CD4-positive, alpha-beta T cell (primary cell): ENCODE measurements around the gene TRIM69. TPM values are rescaled to one million over a fixed set of nuclear protein-coding genes. Genes with fewer than 3 reads are reported as not detected.

Experiments used
- ATAC-seq: fragments of 200-7000 bp; cut with Tn5 transposase; one replicate; pipeline ENCODE4 v1.10.0; 2022; ENCODE audit warnings: mild to moderate bottlenecking; ENCODE audit not compliant: poor library complexity
- CTCF ChIA-PET: fragments of 350-600 bp; sonication (Branson Sonifier 250); formaldehyde crosslinking; loops from one replicate; lab custom pipeline; 2021; ENCODE audit warnings: antibody characterized with exemption, inconsistent platforms; lab: Charles Lee
- POLR2A ChIA-PET: fragments of 350-600 bp; sonication (Branson Sonifier 250); formaldehyde crosslinking; loops from one replicate; lab custom pipeline; 2021; ENCODE audit warnings: antibody characterized with exemption, inconsistent platforms; lab: Charles Lee
- DNase-seq, 14 experiments: peaks; one replicate each; pipeline ENCODE4 v3.0.0-alpha.2; 2013 to 2020; ENCODE audit warnings: mixed read lengths in 2 of 14
- H3K27ac ChIP-seq, 2 donors: one replicate each; pipeline versions ENCODE4 v1.5.1 to v1.7.0; 2013; ENCODE audit warnings: low read length in 2 of 2, low read depth in 1 of 2, mild to moderate bottlenecking in 1 of 2
- H3K27me3 ChIP-seq, 2 experiments: 1 replicate in 1 of 2; 2 replicates in 1 of 2; pipeline versions ENCODE4 v1.6.1 to v1.7.0; 2013; ENCODE audit warnings: low read length in 2 of 2, control low read depth in 1 of 2, mild to moderate bottlenecking in 1 of 2, moderate library complexity in 1 of 2; ENCODE audit not compliant: insufficient read depth in 2 of 2, control insufficient read depth in 1 of 2
- H3K36me3 ChIP-seq: one replicate; pipeline ENCODE4 v1.6.1; 2013; ENCODE audit warnings: low read length, control low read depth; ENCODE audit not compliant: insufficient read depth
- H3K4me1 ChIP-seq: one replicate; pipeline ENCODE4 v1.6.1; 2013; ENCODE audit warnings: low read length, control low read depth; ENCODE audit not compliant: insufficient read depth
- H3K4me3 ChIP-seq: one replicate; pipeline ENCODE4 v1.5.1; 2013; ENCODE audit warnings: mild to moderate bottlenecking, low read length, moderate library complexity
- H3K9me3 ChIP-seq, 2 experiments: 1 replicate in 1 of 2; 2 replicates in 1 of 2; pipeline versions ENCODE4 v1.6.1 to v1.7.0; 2013; ENCODE audit warnings: low read length in 2 of 2, mild to moderate bottlenecking in 2 of 2, control low read depth in 1 of 2, moderate library complexity in 1 of 2; ENCODE audit not compliant: control insufficient read depth in 1 of 2, insufficient read depth in 1 of 2
- H3K27ac Mint-ChIP-seq: one replicate; pipeline ENCODE4 v1.8.0; 2020; ENCODE audit warnings: mixed read lengths
- H3K27me3 Mint-ChIP-seq: one replicate; pipeline ENCODE4 v1.8.0; 2021; ENCODE audit warnings: mixed read lengths
- H3K36me3 Mint-ChIP-seq: one replicate; pipeline ENCODE4 v1.8.0; 2021; ENCODE audit warnings: low read depth, mixed read lengths
- H3K4me1 Mint-ChIP-seq: one replicate; pipeline ENCODE4 v1.8.0; 2021; ENCODE audit warnings: low read depth, mixed read lengths
- H3K4me3 Mint-ChIP-seq: one replicate; pipeline ENCODE4 v1.8.0; 2020; ENCODE audit warnings: mild to moderate bottlenecking, mixed read lengths
- H3K9me3 Mint-ChIP-seq: one replicate; pipeline ENCODE4 v1.8.0; 2020; ENCODE audit warnings: mixed read lengths
- CTCF ChIP-seq: fragments of 200-600 bp; IDR thresholded peaks from one replicate; pipeline ENCODE4 v1.8.0; 2022; ENCODE audit warnings: antibody characterized with exemption, mild to moderate bottlenecking
- intact Hi-C, 2 experiments: fragments of 100-400 bp; cut with DNase I in 1 of 2; cut with micrococcal nuclease in 1 of 2; formaldehyde crosslinking; loops; one replicate each; pipeline versions ENCODE4 v1.15.1 to v1.9.0; 2023 to 2025; cut with DNase I, micrococcal nuclease
- total RNA-seq, 174 experiments: library from RNA in 2 of 174; stranded (reverse) in 2 of 174; gene quantifications; one replicate each; pipeline ENCODE4 v1.2.3 and lab custom pipeline; 2021 to 2026

TRIM69 gene
- total RNA-seq, 2 experiments from 2014 or later = 6.2 to 9.8 TPM

GRCh38 chr15:44728576-44729407, 7.5 kb upstream of the TRIM69 start:
- H3K36me3 Mint-ChIP-seq = peaks cover 28% of the 10 kb centered on the region
- ChIA-PET POLR2A (interaction anchor here (0.7 to 38.3 kb wide), 19 partner anchors 9 to 928 kb away, joined by 3 to 4232 read pairs (median 3); partner anchors contain the start of genes B2M, HYPK, PATL2 and SERINC4), CTCF (interaction anchor here (0.9 to 5.2 kb wide), 6 partner anchors 8 to 302 kb away, joined by 3 to 58 read pairs (median 26); partner anchors contain the start of genes B2M, CTDSPL2, PATL2 and SPG11)
- TF ChIP-seq CTCF = no peak
- Histone ChIP-seq H3K27ac (peak overlapping the region; percentile 97 to 98), H3K27me3 (no peaks in the 10 kb centered on the region), H3K4me1 (peaks cover 74% of the 10 kb centered on the region), H3K36me3 (peaks cover 13% of the 10 kb centered on the region), H3K4me3 (peak overlapping the region; percentile 79), H3K9me3 (no peaks in the 10 kb centered on the region)
- peak overlapping the region; percentile 99 for H3K27ac Mint-ChIP-seq
- peak; percentile 87 to 99 (median 93) for DNase-seq
- ATAC-seq = peak; percentile 77
- peaks cover 90% of the 10 kb centered on the region for H3K4me1 Mint-ChIP-seq
- no peaks in the 10 kb centered on the region for H3K9me3 Mint-ChIP-seq
- H3K27me3 Mint-ChIP-seq = no peaks in the 10 kb centered on the region
- intact Hi-C loops = loop anchor here (1.0 kb wide), 2 partner anchors 9 to 17 kb away; partner anchors contain the start of genes B2M (in 1 of the 2) and PATL2 (in 1 of the 2)
- peak overlapping the region; percentile 96 for H3K4me3 Mint-ChIP-seq

GRCh38 chr15:44729408-44730127, 6.8 kb upstream of the TRIM69 start:
- Mint-ChIP-seq H3K4me3 (peak overlapping the region; percentile 96), H3K36me3 (peaks cover 24% of the 10 kb centered on the region), H3K27me3 (no peaks in the 10 kb centered on the region), H3K4me1 (peaks cover 85% of the 10 kb centered on the region), H3K27ac (peak overlapping the region; percentile 99), H3K9me3 (no peaks in the 10 kb centered on the region)
- peaks cover 75% of the 10 kb centered on the region for H3K4me1 ChIP-seq
- ChIA-PET CTCF (interaction anchor here (1.0 to 5.2 kb wide), 7 partner anchors 8 to 151 kb away, joined by 4 to 58 read pairs (median 32); partner anchors contain the start of genes B2M, PATL2, SPG11 and TRIM69), POLR2A (interaction anchor here (0.7 to 38.3 kb wide), 17 partner anchors 8 to 929 kb away, joined by 3 to 4232 read pairs (median 3); partner anchors contain the start of genes B2M, HYPK, PATL2 and SERINC4)
- peak overlapping the region; percentile 79 for H3K4me3 ChIP-seq
- peak in 7 of 14 experiments; percentile 22 to 68 (median 51) for DNase-seq
- H3K27me3 ChIP-seq = no peaks in the 10 kb centered on the region
- intact Hi-C loops = loop anchor here in 1 of 2 experiments (1.0 kb wide), 1 partner anchor 18 kb away; the partner anchor contains the start of genes B2M and PATL2
- TF ChIP-seq CTCF = no peak
- no peaks in the 10 kb centered on the region for H3K9me3 ChIP-seq
- peak; percentile 3 for ATAC-seq
- peak overlapping the region; percentile 94 to 98 for H3K27ac ChIP-seq
- peaks cover 13% of the 10 kb centered on the region for H3K36me3 ChIP-seq
